GM19324 (cell line): ENCODE data around the gene MMP3.

Experiments
- ATAC-seq: cut with Tn5 transposase; IDR thresholded peaks from one replicate; pipeline ENCODE4 v1.9.1; 2021; ENCODE audit warnings: mild to moderate bottlenecking, moderate library complexity; ENCODE audit not compliant: unreplicated experiment, low FRiP score

The MMP3 gene

DNA sequence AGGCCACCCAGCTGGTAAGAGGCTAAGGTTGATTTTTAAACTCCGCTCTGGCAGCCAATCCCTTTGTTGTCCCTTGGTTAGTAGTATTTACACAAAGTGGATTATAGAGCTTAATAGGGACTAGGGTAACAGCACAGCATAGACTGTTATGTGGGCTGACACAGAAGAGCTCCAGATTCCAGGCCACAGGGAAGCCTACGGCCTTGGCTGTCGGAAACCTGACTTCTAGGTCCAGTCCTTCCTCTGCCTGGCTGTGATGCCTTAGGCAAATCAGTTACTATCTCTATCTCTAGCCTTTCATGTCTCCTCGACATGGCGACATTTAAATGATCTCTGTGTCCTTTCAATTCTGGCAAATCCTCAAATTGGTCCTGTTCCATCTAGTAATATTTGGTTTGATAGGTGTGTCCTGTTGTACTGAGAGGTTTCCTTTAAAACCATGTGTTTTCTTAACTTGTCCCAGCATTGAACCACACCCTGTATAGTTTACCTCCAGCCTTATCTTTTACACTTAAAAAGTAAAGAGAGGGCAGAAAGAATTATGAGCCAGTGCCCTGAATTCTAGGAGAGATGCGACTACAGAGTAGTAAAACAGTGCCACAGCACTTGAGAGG, 49.6 kb downstream of the MMP3 start:
- ATAC-seq = no peak

DNA sequence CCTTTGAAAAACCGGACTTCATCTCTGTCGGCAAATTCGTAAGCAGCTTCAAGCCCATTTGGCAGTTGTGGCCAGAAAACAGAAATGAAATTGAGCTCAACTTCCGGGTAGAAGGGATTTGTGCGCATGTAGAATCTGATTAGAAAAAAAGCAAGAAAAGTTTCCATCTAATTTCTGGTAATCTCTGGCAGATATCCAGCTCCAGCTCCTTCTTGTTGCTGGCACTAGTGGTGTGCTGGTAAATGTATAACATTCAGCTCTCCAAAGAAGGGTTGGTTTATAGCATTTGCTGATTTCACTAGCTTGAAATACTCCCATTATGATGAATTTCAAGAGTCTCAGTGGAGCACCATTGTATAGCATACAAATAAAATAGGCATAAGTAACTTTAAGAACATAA, 50.8 kb downstream of the MMP3 start:
- no peak for ATAC-seq

DNA sequence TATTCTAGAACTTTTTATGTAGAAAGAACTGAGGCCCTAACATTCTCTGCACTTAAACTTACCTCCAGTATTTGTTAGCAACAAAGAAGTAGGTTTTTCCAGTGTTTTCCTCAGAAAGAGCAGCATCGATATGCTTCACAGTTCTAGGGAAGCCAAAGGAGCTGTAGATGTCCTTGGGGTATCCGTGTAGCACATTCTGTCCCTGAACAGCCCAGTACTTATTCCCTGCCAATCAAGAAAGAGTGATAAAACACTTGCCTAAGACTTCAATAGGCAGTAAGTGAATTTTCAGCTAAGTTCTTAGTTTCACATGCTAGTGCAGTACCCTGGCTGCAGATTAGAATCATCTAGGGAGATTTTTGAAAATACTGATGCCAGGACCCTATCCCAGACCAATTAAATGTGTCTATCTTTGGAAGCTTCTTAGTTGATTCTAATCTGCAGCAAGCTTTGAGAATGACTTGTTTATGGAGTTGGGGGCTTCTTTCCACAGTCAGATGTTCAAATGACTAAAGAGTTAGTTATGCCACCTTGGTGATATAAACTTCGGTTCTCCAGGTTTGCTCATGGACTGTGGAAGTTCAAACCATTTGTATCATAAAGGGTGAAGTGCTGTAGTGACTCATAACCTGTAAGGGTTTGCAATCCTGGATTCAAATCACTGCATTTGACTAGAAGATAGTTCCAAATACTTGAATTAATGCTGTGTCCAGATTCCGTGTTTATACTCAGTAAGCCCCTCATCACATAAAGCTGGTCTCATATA, 52.0 kb downstream of the MMP3 start:
- no peak for ATAC-seq

DNA sequence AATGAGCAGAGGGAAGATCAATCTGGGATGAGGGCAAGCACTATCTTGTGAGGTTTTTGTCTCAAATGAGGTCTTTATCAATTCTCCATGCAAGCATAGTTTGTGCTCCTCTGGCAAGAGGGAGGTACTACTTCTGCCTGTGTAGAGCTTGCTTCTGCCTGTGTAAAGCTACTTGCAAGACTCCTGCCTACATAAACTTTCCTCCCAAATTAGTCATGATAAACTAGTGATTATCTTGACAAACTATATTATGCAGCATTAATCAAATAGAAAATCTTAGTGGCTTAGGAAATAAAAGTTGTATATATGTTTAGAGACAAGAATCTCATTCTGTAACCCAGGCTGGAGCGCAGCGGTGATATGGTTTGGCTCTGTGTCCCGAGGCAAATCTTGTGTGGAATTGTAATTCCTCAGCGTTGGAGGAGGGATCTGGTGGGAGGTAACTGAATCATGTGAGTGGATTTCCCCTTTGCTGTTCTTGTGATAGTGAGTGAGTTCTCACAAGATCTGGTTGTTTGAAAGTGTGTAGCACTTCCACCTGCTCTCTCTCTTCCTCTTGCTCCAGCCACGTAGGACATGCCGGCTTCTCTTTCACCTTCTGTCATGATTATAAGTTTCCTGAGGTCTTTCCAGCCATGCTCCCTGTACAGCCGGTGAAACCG, 54.9 kb downstream of the MMP3 start:
- no peak for ATAC-seq
